Thoracic aorta (tissue), 2 donors: ENCODE data around the gene AHRR. TPM values are rescaled to one million over a fixed set of nuclear protein-coding genes. Genes with fewer than 3 reads are reported as not detected.

ENCODE experiments used
- ATAC-seq: fragments of 150-250 bp; one replicate; pipeline ENCODE4 v1.8.0; 2017; ENCODE audit warnings: low read depth; ENCODE audit not compliant: insufficient number of reproducible peaks, low FRiP score
- DNase-seq: peaks from one replicate; pipeline ENCODE4 v3.0.0-alpha.2; 2020; ENCODE audit warnings: low spot score
- H3K27ac ChIP-seq, 2 donors: fragments of 200-600 bp; sonication (generic); 1 replicate in 1 of 2; 2 replicates in 1 of 2; pipeline ENCODE4 v1.5.1; 2016; ENCODE audit warnings: mild to moderate bottlenecking in 2 of 2, moderate library complexity in 2 of 2
- H3K27me3 ChIP-seq: fragments of 200-600 bp; sonication (generic); replicated peaks from 2 replicates; pipeline ENCODE4 v1.6.0; 2016; ENCODE audit warnings: mild to moderate bottlenecking; ENCODE audit not compliant: insufficient read depth
- H3K36me3 ChIP-seq: fragments of 200-600 bp; sonication (generic); one replicate; pipeline ENCODE4 v1.5.1; 2016
- H3K4me1 ChIP-seq, 2 donors: fragments of 200-600 bp; sonication (generic); 1 replicate in 1 of 2; 2 replicates in 1 of 2; pipeline versions ENCODE4 v1.5.1 to v1.6.0; 2016; ENCODE audit warnings: low read depth in 2 of 2, mild to moderate bottlenecking in 1 of 2; ENCODE audit not compliant: control insufficient read depth in 1 of 2
- H3K4me3 ChIP-seq: fragments of 200-600 bp; sonication (generic); 2 replicates; pipeline ENCODE4 v1.5.1; 2016; ENCODE audit warnings: mild to moderate bottlenecking
- H3K9me3 ChIP-seq: fragments of 200-600 bp; sonication (generic); 2 replicates; pipeline ENCODE4 v1.5.1; 2016
- total RNA-seq, 2 donors: library from RNA; depleted of rRNA; stranded (reverse); fragments of >200 nt; gene quantifications; one replicate each; pipeline versions ENCODE4 v1.1.0 to v1.2.3, GENCODE V29; 2016
- TF ChIP-seq, protein P1 (sequence below): fragments of 200-600 bp; sonication (generic); IDR thresholded peaks from one replicate; pipeline ENCODE4 v1.5.1; 2019; ENCODE audit warnings: antibody characterized with exemption

AHRR gene
- total RNA-seq, 2 donors from 2014 or later = 0.85 to 3.1 TPM

DNA sequence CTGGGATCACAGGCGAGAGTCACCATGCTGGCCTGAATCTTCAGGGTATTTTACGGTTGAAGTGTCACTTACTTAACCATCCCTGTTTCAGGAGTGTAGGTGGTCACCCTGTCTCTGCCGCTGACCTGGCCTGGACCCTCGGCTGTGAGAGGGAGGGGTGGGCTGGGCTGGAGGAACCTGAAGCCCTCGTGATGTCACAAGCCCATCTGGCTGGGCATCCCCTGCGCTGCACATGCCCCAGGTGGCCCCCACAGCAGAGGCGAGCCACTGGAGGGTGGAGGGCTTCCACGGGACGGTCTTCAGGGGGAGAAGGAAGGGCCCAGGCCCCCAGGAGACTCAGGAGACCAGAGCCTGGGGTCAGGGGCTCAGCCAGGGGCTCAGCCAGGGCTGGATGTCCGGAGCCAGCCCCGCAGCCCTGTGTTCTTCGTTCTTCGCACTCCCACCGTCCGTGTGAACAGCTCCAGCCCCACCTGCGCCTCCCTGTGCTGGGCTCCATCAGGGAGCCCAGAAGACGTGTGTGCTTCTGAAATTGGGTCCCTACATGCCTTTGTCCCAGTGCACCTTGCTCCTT lies 7.6 kb upstream of the AHRR start:
- no peak for ATAC-seq
- TF ChIP-seq, protein P1, sequence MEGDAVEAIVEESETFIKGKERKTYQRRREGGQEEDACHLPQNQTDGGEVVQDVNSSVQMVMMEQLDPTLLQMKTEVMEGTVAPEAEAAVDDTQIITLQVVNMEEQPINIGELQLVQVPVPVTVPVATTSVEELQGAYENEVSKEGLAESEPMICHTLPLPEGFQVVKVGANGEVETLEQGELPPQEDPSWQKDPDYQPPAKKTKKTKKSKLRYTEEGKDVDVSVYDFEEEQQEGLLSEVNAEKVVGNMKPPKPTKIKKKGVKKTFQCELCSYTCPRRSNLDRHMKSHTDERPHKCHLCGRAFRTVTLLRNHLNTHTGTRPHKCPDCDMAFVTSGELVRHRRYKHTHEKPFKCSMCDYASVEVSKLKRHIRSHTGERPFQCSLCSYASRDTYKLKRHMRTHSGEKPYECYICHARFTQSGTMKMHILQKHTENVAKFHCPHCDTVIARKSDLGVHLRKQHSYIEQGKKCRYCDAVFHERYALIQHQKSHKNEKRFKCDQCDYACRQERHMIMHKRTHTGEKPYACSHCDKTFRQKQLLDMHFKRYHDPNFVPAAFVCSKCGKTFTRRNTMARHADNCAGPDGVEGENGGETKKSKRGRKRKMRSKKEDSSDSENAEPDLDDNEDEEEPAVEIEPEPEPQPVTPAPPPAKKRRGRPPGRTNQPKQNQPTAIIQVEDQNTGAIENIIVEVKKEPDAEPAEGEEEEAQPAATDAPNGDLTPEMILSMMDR = no peak
- Histone ChIP-seq H3K9me3 (no peaks in the 10 kb centered on the region), H3K4me3 (no peak overlapping the region), H3K4me1 (no peaks in the 10 kb centered on the region), H3K36me3 (peaks cover 12% of the 10 kb centered on the region), H3K27ac (no peak overlapping the region), H3K27me3 (no peaks in the 10 kb centered on the region)
- no peak for DNase-seq

DNA sequence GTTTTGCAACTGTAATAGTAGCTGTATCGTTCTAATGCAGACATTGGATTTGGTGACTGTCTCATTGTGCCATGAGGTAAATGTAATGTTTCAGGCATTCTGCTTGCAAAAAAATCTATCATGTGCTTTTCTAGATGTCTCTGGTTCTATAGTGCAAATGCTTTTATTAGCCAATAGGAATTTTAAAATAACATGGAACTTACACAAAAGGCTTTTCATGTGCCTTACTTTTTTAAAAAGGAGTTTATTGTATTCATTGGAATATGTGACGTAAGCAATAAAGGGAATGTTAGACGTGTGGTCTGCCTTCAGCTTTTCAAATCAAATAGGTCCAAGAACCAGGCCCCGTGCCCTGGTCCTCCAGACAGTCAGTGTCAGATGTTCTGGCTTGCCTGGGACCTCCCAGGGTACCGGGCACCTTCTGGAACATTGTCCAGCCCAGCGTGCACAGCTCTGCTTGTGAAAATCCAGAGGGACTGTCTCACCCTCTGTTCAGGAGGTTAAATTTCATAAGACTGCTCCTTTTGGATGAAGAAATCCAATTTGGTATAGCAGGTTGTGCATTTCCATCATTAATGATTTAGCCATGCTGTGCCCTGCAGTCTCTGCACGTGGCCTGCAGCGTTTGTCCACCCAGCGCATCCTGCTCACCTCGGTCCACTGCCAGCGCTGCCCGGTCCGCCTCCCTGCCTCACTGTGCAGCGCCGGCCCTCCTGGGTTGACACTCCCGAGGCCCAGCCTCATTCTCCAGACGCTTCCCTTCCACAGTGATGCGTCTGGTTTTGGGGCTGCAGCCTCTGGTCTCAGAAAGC lies 6.6 kb upstream of the AHRR start:
- H3K27ac ChIP-seq = no peak overlapping the region
- no peaks in the 10 kb centered on the region for H3K9me3 ChIP-seq
- ATAC-seq (no peak), DNase-seq (no peak)
- no peaks in the 10 kb centered on the region for H3K4me1 ChIP-seq
- H3K36me3 ChIP-seq = peaks cover 11% of the 10 kb centered on the region
- TF ChIP-seq, protein P1 = no peak
- H3K27me3 ChIP-seq = no peaks in the 10 kb centered on the region
- H3K4me3 ChIP-seq = no peak overlapping the region

DNA sequence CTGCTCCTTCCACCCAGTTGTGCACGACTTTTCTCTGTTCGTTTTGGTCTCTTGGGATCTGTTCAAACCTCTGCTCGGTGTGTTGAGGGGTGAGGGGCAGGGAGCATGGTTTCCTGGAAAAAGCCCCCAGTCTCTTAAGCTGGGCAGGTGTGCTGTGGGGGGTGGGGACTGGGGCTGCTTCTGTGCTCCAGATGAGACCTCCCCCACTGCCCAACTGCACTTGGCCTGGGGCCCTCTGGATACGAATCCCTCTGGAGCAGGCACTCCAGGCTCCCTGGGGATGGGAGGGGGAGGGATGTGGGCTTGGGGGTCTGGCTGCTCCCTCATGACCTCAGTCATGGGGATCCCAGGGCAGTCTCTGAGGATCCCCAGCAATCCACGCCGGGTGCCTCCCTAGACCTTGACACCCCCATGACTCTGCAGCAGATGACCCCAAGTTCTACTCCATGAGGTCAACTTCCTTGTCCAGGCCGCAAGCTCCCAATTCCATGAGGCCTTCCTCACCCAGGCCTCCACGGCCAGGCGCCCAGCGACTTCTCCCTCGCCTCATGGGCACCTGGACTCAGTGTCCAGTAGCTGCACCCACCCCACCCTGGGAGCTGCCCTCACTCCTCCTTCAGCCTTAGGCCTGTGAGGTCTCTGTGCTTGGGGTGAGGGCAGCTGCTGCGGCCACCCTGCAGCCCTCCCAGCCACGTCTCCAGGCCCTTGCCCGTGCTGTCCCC lies 5.9 kb upstream of the AHRR start:
- TF ChIP-seq, protein P1 = no peak
- Histone ChIP-seq H3K9me3 (no peaks in the 10 kb centered on the region), H3K4me1 (peaks cover 0 to 4% of the 10 kb centered on the region in 2 donors), H3K4me3 (no peak overlapping the region), H3K27me3 (no peaks in the 10 kb centered on the region), H3K27ac (no peak overlapping the region), H3K36me3 (peaks cover 4% of the 10 kb centered on the region)
- DNase-seq = no peak
- ATAC-seq = no peak

DNA sequence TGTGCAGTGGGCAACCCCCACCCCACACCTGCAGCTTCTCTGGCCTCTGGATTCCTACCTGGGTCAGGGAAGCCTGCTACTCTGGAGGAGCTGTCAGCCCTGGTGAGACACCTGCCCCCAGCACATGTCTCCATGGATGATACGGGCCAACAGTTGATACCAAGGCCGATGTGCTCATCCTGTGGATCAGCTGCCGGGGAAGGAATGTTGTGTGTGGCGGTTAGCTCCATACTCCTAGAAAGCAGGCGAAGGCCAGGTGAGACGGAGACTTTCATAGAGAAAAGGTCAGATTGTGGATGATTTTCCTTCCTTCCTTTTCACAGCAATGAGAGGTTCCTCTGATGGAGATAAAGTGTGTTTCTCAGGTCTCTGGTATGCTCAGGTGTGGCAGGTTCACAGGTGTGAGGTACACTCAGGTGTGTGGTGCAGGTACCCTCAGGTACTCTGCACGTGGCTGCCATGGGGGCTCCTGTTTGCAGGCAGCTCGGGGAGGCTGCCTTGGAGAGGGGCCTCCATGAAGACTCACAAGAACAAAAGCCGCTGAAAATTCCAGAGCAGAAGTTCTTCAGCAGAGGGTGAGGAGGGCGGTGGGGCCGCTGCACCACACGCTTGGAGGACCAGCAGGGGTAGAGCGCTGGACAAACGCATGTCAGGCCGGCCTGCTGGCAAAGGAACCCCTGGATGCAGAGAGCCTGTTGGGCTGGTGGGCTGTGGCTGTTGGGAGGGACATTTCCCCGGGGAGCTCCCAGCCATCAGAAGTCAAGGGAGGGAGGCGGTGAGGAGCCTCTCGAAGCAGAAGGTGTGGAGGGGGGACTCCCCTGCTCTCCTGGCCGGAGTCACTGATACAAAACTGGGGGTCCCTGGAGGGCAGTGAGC lies 5.1 kb upstream of the AHRR start:
- Histone ChIP-seq H3K36me3 (peaks cover 4% of the 10 kb centered on the region), H3K9me3 (no peaks in the 10 kb centered on the region), H3K27ac (no peak overlapping the region), H3K27me3 (no peaks in the 10 kb centered on the region), H3K4me3 (no peak overlapping the region), H3K4me1 (peaks cover 3 to 12% of the 10 kb centered on the region in 2 donors)
- DNase-seq (no peak), ATAC-seq (no peak)
- TF ChIP-seq, protein P1 = no peak
